ENCODE results near the gene TSHR. TPM values are rescaled to one million over a fixed set of nuclear protein-coding genes. Genes with fewer than 3 reads are reported as not detected.

The TSHR gene
- total RNA-seq, 1 donor from 2014 or later, result not detected

DNA sequence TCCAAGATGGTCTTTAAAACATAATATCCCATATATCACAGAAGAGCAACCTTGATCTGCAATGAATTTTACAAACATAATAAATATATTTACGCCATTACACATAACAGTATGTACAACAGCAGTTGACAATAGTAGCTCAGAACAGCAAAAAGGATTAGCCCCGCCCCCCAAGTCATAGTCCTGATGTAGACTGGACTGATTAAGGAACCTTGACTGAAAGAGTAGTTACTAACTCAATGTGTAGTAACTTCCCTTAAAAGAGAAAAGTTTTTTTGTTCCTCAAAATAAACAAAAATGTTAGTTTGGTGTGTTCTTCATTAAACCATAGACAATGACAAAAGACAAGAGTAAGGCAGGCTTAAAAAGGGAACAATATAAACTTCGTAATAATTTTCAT is 220.8 kb downstream of the TSHR start:
- DNase-seq (ENCODE audit: low spot score), result no peak

DNA sequence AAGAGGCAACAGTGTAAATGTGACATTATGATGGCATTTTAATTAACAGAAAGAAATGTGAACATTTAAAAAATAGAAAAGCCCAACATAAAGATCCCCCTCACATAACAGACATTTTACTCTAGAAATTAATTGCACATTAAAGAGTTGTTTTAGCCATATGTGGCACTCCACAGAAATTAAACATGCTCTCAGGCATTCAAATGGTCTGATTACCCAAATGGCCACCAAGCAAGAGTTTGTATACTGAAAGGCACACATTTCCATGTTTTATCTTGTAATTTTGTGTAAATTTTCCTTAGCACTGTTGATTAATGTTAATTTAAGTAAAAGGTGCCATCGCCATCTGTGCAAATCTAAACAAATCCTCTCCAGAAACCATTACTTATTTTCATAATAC is 221.8 kb downstream of the TSHR start:
- no peak for DNase-seq (ENCODE audit: low spot score)

DNA sequence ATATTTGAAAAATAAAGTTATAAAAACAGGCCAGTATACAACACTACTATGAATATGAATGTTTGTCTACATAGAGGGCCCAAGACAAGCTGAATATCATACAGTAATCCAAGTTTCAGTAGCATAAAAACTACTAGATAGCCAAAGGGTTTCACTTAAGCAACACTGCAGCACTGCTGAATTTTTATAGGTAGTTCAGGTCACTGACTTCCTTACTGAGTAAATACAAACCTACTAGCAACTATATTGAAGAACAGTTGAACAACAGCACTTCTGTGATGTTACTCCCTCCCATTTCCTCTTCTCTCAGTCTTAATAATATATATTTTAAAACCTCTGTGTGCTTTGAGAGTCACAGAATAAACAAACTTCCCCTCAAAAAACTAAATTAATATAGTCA is 222.6 kb downstream of the TSHR start:
- no peak for DNase-seq (ENCODE audit: low spot score)

DNA sequence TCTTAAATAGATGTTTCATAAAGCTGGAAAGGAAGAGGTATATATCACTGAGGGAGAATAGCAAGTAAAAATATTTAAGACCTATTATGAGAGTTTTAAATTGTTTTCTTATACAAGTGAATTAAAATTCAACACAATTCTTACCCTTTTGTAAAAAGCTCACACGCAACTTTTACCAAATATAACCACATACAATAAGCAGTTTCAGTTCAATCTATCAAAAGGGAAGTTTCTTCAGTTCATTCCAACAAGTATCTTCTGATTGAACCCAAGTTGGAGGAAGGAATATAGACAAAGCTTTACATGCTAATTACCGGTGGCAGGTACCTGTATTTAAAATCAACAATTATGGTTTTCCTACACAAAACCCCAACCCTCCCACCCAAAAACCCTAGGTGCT is 224.2 kb downstream of the TSHR start:
- DNase-seq (ENCODE audit: low spot score), result no peak

DNA sequence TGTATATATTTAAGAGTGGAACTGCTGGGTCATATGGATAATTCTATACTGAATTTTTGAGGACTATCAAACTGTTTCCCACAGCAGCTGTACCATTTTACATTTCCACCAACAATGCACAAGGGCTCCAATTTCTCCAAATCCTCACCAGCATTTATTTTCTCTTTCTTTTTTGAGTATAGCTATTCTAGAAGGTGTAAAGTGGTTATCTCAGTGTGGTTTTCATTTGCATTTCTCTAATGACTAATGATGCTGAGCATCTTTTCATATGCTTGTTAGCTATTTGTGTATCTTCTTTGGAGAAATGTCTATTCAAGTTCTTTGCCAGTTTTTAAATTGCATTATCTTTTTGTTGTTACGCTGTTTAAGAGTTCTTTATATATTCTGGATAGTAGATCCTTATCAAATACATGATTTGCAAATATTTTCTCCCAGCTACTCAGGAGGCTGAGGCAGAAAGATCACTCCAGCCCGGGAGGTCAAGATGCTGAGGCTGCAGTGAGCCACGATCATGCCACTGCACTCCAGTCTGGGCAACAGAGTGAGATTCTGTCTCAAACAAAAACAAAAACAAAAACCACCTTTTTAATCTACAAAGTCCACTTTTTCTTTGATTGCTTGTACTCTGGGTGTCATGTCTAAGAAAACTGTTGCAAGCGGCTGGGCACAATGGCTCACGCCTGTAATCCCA is 232.6 kb downstream of the TSHR start:
- DNase-seq (ENCODE audit: low spot score), result no peak

DNA sequence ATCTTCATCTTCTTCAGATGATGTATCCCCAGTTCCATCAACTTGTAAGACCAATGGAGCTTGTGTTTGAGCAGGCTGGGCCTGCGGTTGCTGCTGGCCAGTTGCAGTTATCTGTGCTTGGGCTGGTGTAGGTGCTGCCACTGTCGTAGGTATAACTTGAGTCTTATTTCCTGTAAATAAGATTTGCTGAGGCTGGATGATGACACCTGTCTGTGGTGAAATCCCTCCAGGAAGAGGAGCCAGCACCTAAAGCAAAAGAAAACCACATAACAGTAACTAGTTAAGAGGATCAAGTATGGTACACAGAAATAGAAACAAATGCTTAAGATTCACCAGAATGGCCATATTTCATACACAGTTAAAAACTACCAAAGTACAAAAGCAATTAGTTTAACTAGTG is 237.2 kb downstream of the TSHR start:
- DNase-seq (ENCODE audit: low spot score), result no peak

DNA sequence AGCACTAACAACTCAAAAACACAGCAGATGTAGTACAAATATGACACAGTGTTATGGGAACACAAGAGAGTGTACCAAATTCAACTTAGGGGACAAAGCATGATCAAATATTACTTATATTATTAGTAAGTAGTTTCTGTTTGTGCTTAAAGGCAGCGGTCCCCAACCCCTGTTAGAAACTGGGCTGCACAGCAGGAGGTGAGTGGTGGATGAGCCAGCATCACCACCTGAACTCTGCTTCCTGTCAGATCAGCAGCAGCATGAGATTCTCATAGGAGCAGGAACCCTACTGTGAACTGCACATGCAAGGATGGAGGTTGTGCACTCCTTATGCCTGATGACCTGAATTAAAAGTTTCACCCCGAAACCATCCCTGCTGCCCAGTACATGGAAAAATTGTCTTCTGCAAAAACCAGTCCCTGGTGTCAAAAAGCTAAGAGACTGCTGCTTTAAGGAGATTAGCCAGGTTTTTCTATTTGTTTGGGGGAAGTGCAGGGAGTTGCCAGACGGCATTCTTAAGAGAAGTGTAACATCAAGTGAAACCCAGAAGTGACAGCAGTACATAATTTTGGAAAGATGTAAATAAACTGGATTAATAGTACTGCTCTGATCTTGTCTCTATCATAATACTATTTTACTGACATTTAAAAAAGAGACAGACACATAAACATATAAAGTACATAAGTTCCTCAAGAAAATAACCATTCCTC is 238.7 kb downstream of the TSHR start:
- no peak for DNase-seq (ENCODE audit: low spot score)

Other genes starting within 250 kb of the TSHR start
- gene CEP128, start 13.9 kb upstream of the TSHR start, total RNA-seq, result 11.5 TPM

Data from ureter (tissue), 1 donor.